Neural progenitor cell (in vitro differentiated cells): ENCODE data around the gene HOXD3. TPM values are rescaled to one million over a fixed set of nuclear protein-coding genes. Genes with fewer than 3 reads are reported as not detected.
A peak's percentile ranks its signal among the peaks of the same experiment; 100 is the strongest.

Experiments
- DNase-seq: peaks from one replicate; pipeline ENCODE4 v3.0.0-alpha.2; 2016; ENCODE audit warnings: low spot score
- H2AFZ ChIP-seq: fragments of 200-600 bp; sonication (generic); replicated peaks from 2 replicates; pipeline ENCODE4 v1.6.1; 2016; ENCODE audit warnings: antibody characterized with exemption
- H3F3A ChIP-seq: fragments of 200-600 bp; sonication (generic); 2 replicates; pipeline ENCODE4 v1.6.1; 2016; ENCODE audit warnings: antibody characterized with exemption, low read depth
- H3K27ac ChIP-seq: fragments of 200-600 bp; sonication (generic); 2 replicates; pipeline ENCODE4 v1.5.1; 2016; ENCODE audit warnings: mild to moderate bottlenecking
- H3K27me3 ChIP-seq: fragments of 200-600 bp; sonication (generic); 2 replicates; pipeline ENCODE4 v1.6.1; 2016; ENCODE audit warnings: mild to moderate bottlenecking, moderate library complexity
- H3K36me3 ChIP-seq: fragments of 200-600 bp; sonication (generic); 2 replicates; pipeline ENCODE4 v1.5.1; 2016
- H3K4me1 ChIP-seq: fragments of 200-600 bp; sonication (generic); 2 replicates; pipeline ENCODE4 v1.6.1; 2016; ENCODE audit warnings: mixed run types
- H3K4me2 ChIP-seq: fragments of 200-600 bp; sonication (generic); 2 replicates; pipeline ENCODE4 v1.6.1; 2016
- H3K4me3 ChIP-seq: fragments of 200-600 bp; sonication (generic); 2 replicates; pipeline ENCODE4 v1.5.1; 2016
- H3K79me2 ChIP-seq: fragments of 200-600 bp; sonication (generic); 2 replicates; pipeline ENCODE4 v1.6.1; 2016; ENCODE audit warnings: low read depth
- H3K9ac ChIP-seq: fragments of 200-600 bp; sonication (generic); 2 replicates; pipeline ENCODE4 v1.6.1; 2016
- H3K9me3 ChIP-seq: fragments of 200-600 bp; sonication (generic); 2 replicates; pipeline ENCODE4 v1.5.1; 2016; ENCODE audit warnings: low read depth
- H4K20me1 ChIP-seq: fragments of 200-600 bp; sonication (generic); 2 replicates; pipeline ENCODE4 v1.6.1; 2016; ENCODE audit warnings: low read depth
- H3K27ac Mint-ChIP-seq: 3 replicates; pipeline ENCODE4 v1.8.0; 2021; ENCODE audit warnings: mixed read lengths
- H3K27me3 Mint-ChIP-seq: 2 replicates; pipeline ENCODE4 v1.8.0; 2022; ENCODE audit warnings: low read depth, mild to moderate bottlenecking, inconsistent platforms, moderate library complexity, mixed read lengths; ENCODE audit not compliant: insufficient read depth
- H3K36me3 Mint-ChIP-seq: 3 replicates; pipeline ENCODE4 v1.8.0; 2021; ENCODE audit warnings: mixed read lengths
- H3K4me1 Mint-ChIP-seq: 3 replicates; pipeline ENCODE4 v1.8.0; 2021; ENCODE audit warnings: mixed read lengths
- H3K4me3 Mint-ChIP-seq: 3 replicates; pipeline ENCODE4 v1.8.0; 2021; ENCODE audit warnings: mild to moderate bottlenecking, moderate library complexity, mixed read lengths
- H3K9me3 Mint-ChIP-seq: 3 replicates; pipeline ENCODE4 v1.8.0; 2020; ENCODE audit warnings: mixed read lengths
- EZH2 ChIP-seq: fragments of 200-600 bp; sonication (generic); IDR thresholded peaks from 2 replicates; pipeline ENCODE4 v1.6.1; 2017; ENCODE audit warnings: antibody characterized with exemption, mild to moderate bottlenecking, moderate library complexity
- EZH2phosphoT487 ChIP-seq: fragments of 200-600 bp; sonication (generic); IDR thresholded peaks from 2 replicates; pipeline ENCODE4 v1.6.1; 2017; ENCODE audit warnings: antibody characterized with exemption
- total RNA-seq: library from RNA; depleted of rRNA; stranded (reverse); fragments of >200 nt; gene quantifications from 2 replicates; pipeline ENCODE4 v1.2.3, GENCODE V29; 2015; ENCODE audit warnings: low replicate concordance
- TF ChIP-seq, protein P1 (sequence below): fragments of 200-600 bp; sonication (generic); IDR thresholded peaks from 2 replicates; pipeline ENCODE4 v1.5.1; 2017; ENCODE audit warnings: antibody characterized with exemption, mild to moderate bottlenecking

HOXD3 gene
- total RNA-seq, 1 donor from 2014 or later, result not detected

DNA sequence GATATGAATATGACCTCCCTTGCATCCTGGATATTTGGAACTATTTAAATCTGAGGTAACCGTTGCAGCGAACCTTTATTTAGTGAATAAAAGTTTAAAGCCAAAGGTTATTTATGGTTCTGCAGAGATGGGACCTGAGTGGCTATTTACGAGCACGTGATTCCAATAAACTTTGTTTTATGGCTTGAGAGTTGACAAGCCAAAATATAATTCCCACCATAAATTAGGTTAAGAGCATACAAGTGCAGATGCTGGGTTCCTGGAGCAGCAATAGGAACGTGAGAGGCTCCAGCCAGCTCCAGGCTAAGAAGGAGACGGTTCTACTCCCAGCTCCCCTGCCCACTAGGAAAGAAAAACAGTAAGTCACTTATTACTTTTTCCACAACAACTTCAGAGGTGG, 11.0 kb upstream of the HOXD3 start:
- H3K4me1 ChIP-seq, result no peaks in the 10 kb centered on the region
- Mint-ChIP-seq H3K9me3 (peaks cover 2% of the 10 kb centered on the region), H3K4me1 (peaks cover 2% of the 10 kb centered on the region), H3K36me3 (no peaks in the 10 kb centered on the region), H3K4me3 (no peak overlapping the region), H3K27me3 (peaks cover 84% of the 10 kb centered on the region), H3K27ac (no peak overlapping the region)
- H3K9ac ChIP-seq, result no peak overlapping the region
- H3K27me3 ChIP-seq, result peaks cover 100% of the 10 kb centered on the region
- H3F3A ChIP-seq, result no peaks in the 10 kb centered on the region
- peaks cover 50% of the 10 kb centered on the region for H4K20me1 ChIP-seq
- H2AFZ ChIP-seq, result no peak overlapping the region
- H3K27ac ChIP-seq, result no peak overlapping the region
- H3K9me3 ChIP-seq, result no peaks in the 10 kb centered on the region
- no peak overlapping the region for H3K4me3 ChIP-seq
- no peak for DNase-seq
- H3K4me2 ChIP-seq, result no peak overlapping the region
- TF ChIP-seq EZH2 (no peak), EZH2phosphoT487 (no peak)
- TF ChIP-seq, protein P1, sequence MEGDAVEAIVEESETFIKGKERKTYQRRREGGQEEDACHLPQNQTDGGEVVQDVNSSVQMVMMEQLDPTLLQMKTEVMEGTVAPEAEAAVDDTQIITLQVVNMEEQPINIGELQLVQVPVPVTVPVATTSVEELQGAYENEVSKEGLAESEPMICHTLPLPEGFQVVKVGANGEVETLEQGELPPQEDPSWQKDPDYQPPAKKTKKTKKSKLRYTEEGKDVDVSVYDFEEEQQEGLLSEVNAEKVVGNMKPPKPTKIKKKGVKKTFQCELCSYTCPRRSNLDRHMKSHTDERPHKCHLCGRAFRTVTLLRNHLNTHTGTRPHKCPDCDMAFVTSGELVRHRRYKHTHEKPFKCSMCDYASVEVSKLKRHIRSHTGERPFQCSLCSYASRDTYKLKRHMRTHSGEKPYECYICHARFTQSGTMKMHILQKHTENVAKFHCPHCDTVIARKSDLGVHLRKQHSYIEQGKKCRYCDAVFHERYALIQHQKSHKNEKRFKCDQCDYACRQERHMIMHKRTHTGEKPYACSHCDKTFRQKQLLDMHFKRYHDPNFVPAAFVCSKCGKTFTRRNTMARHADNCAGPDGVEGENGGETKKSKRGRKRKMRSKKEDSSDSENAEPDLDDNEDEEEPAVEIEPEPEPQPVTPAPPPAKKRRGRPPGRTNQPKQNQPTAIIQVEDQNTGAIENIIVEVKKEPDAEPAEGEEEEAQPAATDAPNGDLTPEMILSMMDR, result no peak
- H3K79me2 ChIP-seq, result no peaks in the 10 kb centered on the region
- H3K36me3 ChIP-seq, result no peaks in the 10 kb centered on the region

DNA sequence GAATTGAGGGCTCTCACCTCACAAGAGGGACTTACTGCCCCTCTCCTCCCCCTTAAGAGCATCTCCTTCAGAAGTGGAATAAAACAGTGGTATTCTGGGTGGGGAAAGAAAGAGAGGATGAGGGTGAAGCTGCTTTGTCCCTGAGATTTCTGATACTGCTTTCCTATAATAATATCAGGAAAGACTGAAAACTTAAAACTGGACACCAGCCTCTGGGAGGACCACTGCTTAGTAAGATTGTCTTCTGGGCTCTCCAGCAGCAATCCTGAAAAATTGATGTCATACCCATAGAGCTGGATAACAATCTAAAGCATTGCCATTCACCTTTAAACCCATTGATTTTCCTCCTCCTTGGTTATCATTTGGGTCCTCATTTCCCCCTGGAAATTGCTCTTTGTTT, 10.5 kb upstream of the HOXD3 start:
- Mint-ChIP-seq H3K36me3 (no peaks in the 10 kb centered on the region), H3K27ac (no peak overlapping the region), H3K4me1 (no peaks in the 10 kb centered on the region), H3K27me3 (peaks cover 84% of the 10 kb centered on the region), H3K9me3 (peaks cover 5% of the 10 kb centered on the region), H3K4me3 (no peak overlapping the region)
- Histone ChIP-seq H4K20me1 (peaks cover 55% of the 10 kb centered on the region), H3K79me2 (no peaks in the 10 kb centered on the region), H2AFZ (no peak overlapping the region), H3K36me3 (no peaks in the 10 kb centered on the region), H3K4me3 (no peak overlapping the region), H3F3A (no peaks in the 10 kb centered on the region), H3K4me1 (no peaks in the 10 kb centered on the region), H3K4me2 (no peak overlapping the region), H3K9ac (no peak overlapping the region), H3K27me3 (peaks cover 100% of the 10 kb centered on the region), H3K27ac (no peak overlapping the region), H3K9me3 (no peaks in the 10 kb centered on the region)
- no peak for DNase-seq
- TF ChIP-seq, protein P1, result no peak
- TF ChIP-seq EZH2 (no peak), EZH2phosphoT487 (no peak)

DNA sequence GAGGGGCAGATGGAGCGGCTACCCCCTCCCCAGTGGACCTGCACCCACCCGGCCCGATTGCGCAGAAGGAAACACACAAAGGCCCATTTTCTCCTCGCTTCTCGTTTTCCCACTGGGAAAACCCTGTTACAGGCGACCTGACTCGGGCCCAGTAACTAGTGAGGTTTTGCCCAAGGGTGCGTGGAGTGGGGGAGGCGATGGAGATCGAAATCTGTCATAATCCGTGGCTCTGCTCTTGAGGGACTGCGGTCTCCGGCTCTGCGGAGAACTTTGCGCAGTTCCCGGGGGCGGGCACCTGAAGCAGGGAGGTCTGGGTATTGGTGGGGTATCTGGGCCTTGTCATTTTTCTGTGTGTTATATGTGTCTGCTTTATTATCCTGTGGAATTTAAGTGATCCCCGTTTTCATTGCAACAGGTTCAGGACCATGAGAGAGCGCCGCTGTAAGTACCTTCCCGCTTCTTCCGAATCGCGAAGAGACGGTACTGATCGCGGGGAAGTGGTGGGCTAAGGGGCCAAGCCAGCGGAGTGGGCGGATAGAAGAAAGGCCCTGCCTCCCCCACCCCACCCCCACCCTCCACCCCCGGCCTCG, 9.8 kb upstream of the HOXD3 start:
- H3K4me3 Mint-ChIP-seq, result no peak overlapping the region
- Histone ChIP-seq H3K4me1 (no peaks in the 10 kb centered on the region), H3K36me3 (no peaks in the 10 kb centered on the region), H3K27ac (no peak overlapping the region), H3F3A (no peaks in the 10 kb centered on the region), H3K4me2 (no peak overlapping the region), H3K79me2 (no peaks in the 10 kb centered on the region), H3K4me3 (no peak overlapping the region), H2AFZ (no peak overlapping the region), H3K27me3 (peaks cover 100% of the 10 kb centered on the region), H3K9ac (no peak overlapping the region), H3K9me3 (no peaks in the 10 kb centered on the region), H4K20me1 (peaks cover 60% of the 10 kb centered on the region)
- DNase-seq, result no peak
- H3K4me1 Mint-ChIP-seq, result no peaks in the 10 kb centered on the region
- H3K27ac Mint-ChIP-seq, result no peak overlapping the region
- H3K27me3 Mint-ChIP-seq, result peaks cover 86% of the 10 kb centered on the region
- peaks cover 5% of the 10 kb centered on the region for H3K9me3 Mint-ChIP-seq
- TF ChIP-seq EZH2phosphoT487, result no peak
- peak; percentile 85 for TF ChIP-seq EZH2
- TF ChIP-seq, protein P1, result no peak
- no peaks in the 10 kb centered on the region for H3K36me3 Mint-ChIP-seq
